Measurements from ENCODE around the gene GPD2.

GPD2 gene

GRCh38 chr2:156435718-156436496, at the start of gene GPD2:
Gene GPD2 (plus strand): TSS chr2:156436379. CDS start chr2:156476106, 39,727 bp downstream.
- no peak for DNase-seq (ENCODE audit: low read depth in 2 of 2)

- DNase-seq (ENCODE audit: low read depth in 2 of 2) = no peak
These were observed 42.0 kb upstream of the GPD2 start for GRCh38 chr2:156394033-156394741.

GRCh38 chr2:156396126-156396525, 40.1 kb upstream of the GPD2 start:
- no peak for DNase-seq (ENCODE audit: low read depth in 2 of 2)

GRCh38 chr2:156397229-156397628, 39.0 kb upstream of the GPD2 start:
- no peak for DNase-seq (ENCODE audit: low read depth in 2 of 2)

GRCh38 chr2:156398176-156398575, 38.0 kb upstream of the GPD2 start:
- no peak for DNase-seq (ENCODE audit: low read depth in 2 of 2)

GRCh38 chr2:156399224-156399949, 36.8 kb upstream of the GPD2 start:
- no peak for DNase-seq (ENCODE audit: low read depth in 2 of 2)

- peak in 1 of 2 experiments; percentile 24 for DNase-seq (ENCODE audit: low read depth in 2 of 2)
These were observed 36.1 kb upstream of the GPD2 start for GRCh38 chr2:156399950-156400705.

GRCh38 chr2:156400706-156401678, 35.2 kb upstream of the GPD2 start:
- peak; percentile 59 to 65 for DNase-seq (ENCODE audit: low read depth in 2 of 2)

- no peak for DNase-seq (ENCODE audit: low read depth in 2 of 2)
These were observed 34.3 kb upstream of the GPD2 start for GRCh38 chr2:156401861-156402260.

- no peak for DNase-seq (ENCODE audit: low read depth in 2 of 2)
These were observed 30.6 kb upstream of the GPD2 start for GRCh38 chr2:156405586-156405985.

- no peak for DNase-seq (ENCODE audit: low read depth in 2 of 2)
These were observed 24.3 kb upstream of the GPD2 start for GRCh38 chr2:156411835-156412234.

GRCh38 chr2:156421851-156422250, 14.3 kb upstream of the GPD2 start:
- no peak for DNase-seq (ENCODE audit: low read depth in 2 of 2)

- DNase-seq (ENCODE audit: low read depth in 2 of 2) = no peak
These were observed 12.4 kb upstream of the GPD2 start for GRCh38 chr2:156423674-156424282.

- no peak for DNase-seq (ENCODE audit: low read depth in 2 of 2)
These were observed 9.1 kb upstream of the GPD2 start for GRCh38 chr2:156427074-156427473.

- DNase-seq (ENCODE audit: low read depth in 2 of 2) = no peak
These were observed 7.0 kb upstream of the GPD2 start for GRCh38 chr2:156429211-156429610.

- DNase-seq (ENCODE audit: low read depth in 2 of 2) = no peak
These were observed 5.8 kb upstream of the GPD2 start for GRCh38 chr2:156430236-156430979.

GRCh38 chr2:156430980-156431358, 5.2 kb upstream of the GPD2 start:
- DNase-seq (ENCODE audit: low read depth in 2 of 2) = no peak

GRCh38 chr2:156434461-156435291, 1.5 kb upstream of the GPD2 start:
- DNase-seq (ENCODE audit: low read depth in 2 of 2) = no peak

- DNase-seq (ENCODE audit: low read depth in 2 of 2) = no peak
These were observed 822 bp upstream of the GPD2 start for GRCh38 chr2:156435396-156435717.

Data from fibroblast of skin of left biceps (primary cell).